Erythroblast (primary cell): ENCODE results near the gene RNF144A.

Experiments
- GATA1 ChIP-seq: IDR thresholded peaks from 2 replicates; pipeline ENCODE4 v1.6.1; 2011; ENCODE audit warnings: low read depth, mild to moderate bottlenecking, control low read depth, low read length, moderate library complexity
- POLR2A ChIP-seq: IDR thresholded peaks from 2 replicates; pipeline ENCODE4 v1.6.1; 2011; ENCODE audit warnings: mild to moderate bottlenecking, low read length

GRCh38 chr2:6881046-6881445, 36.2 kb upstream of the RNF144A start:
- no peak for TF ChIP-seq POLR2A
- no peak for TF ChIP-seq GATA1
